Lung (tissue), 12 donors: ENCODE data around the gene ARHGAP8. TPM values are rescaled to one million over a fixed set of nuclear protein-coding genes. Genes with fewer than 3 reads are reported as not detected.
A peak's percentile ranks its signal among the peaks of the same experiment; 100 is the strongest.

Experiments
- ATAC-seq: fragments of 200-7000 bp; cut with Tn5 transposase; one replicate; pipeline ENCODE4 v1.9.1; 2020; ENCODE audit warnings: moderate number of reproducible peaks; ENCODE audit not compliant: insufficient read depth, low FRiP score
- DNase-seq, 3 donors: peaks; one replicate each; pipeline ENCODE4 v3.0.0-alpha.2; 2013 to 2017
- H3K27ac ChIP-seq, 2 donors: one replicate each; pipeline ENCODE4 v1.5.1; 2013; ENCODE audit warnings: mild to moderate bottlenecking in 2 of 2, moderate library complexity in 2 of 2, control low read depth in 1 of 2, inconsistent platforms in 1 of 2, low read depth in 1 of 2, low read length in 1 of 2
- H3K27me3 ChIP-seq, 3 donors: one replicate each; pipeline ENCODE4 v1.5.1; 2013; ENCODE audit warnings: low read length in 2 of 3; ENCODE audit not compliant: control insufficient read depth in 3 of 3, insufficient read depth in 3 of 3
- H3K36me3 ChIP-seq, 4 donors: one replicate each; pipeline ENCODE4 v1.5.1; 2013; ENCODE audit warnings: low read length in 4 of 4, mild to moderate bottlenecking in 1 of 4, moderate library complexity in 1 of 4; ENCODE audit not compliant: control insufficient read depth in 4 of 4, insufficient read depth in 4 of 4
- H3K4me1 ChIP-seq, 5 donors: one replicate each; pipeline ENCODE4 v1.5.1; 2013; ENCODE audit warnings: low read length in 5 of 5, mild to moderate bottlenecking in 2 of 5, moderate library complexity in 1 of 5; ENCODE audit not compliant: control insufficient read depth in 5 of 5, insufficient read depth in 5 of 5
- H3K4me3 ChIP-seq: one replicate; pipeline ENCODE4 v1.5.1; 2013; ENCODE audit warnings: mild to moderate bottlenecking, control low read depth, moderate library complexity
- H3K9ac ChIP-seq, 2 donors: one replicate each; pipeline ENCODE4 v1.5.1; 2013; ENCODE audit warnings: low read length in 2 of 2, control low read depth in 1 of 2; ENCODE audit not compliant: insufficient read depth in 1 of 2
- H3K9me3 ChIP-seq, 4 donors: one replicate each; pipeline ENCODE4 v1.5.1; 2013; ENCODE audit warnings: low read length in 3 of 4, mild to moderate bottlenecking in 1 of 4, moderate library complexity in 1 of 4; ENCODE audit not compliant: control insufficient read depth in 4 of 4, insufficient read depth in 3 of 4
- CTCF ChIP-seq: IDR thresholded peaks from 2 replicates; pipeline ENCODE4 v1.5.1; 2012; ENCODE audit warnings: mild to moderate bottlenecking; ENCODE audit errors: control extremely low read depth, extremely low read depth
- WGBS, 2 donors: extraction: QIAGEN DNeasy Blood & Tissue Kit; methylation state at CpG; one replicate each; pipeline ENCODE4 v1.1.7; 2013; 5-methylcytosine and 5-hydroxymethylcytosine counted together
- polyA plus RNA-seq, 2 donors: library from polyadenylated mRNA; stranded (reverse); fragments of 200-250 nt; gene quantifications; one replicate each; pipeline ENCODE4 v1.2.1, GENCODE V29; 2013
- total RNA-seq, 2 donors: library from RNA; depleted of rRNA in 1 of 2; stranded (reverse); fragments of >200 nt in 1 of 2; gene quantifications; one replicate each; pipeline ENCODE4 v1.2.1, GENCODE V29; 2014 to 2021
- donor health status: control.
- donor health status: control.
- donor health status: Bipolar disorder and iron deficiency.
- donor health status: healthy.
- donor health status: DM: yes; HTN: yes; CAD: no.

Gene ARHGAP8
- total and polyA plus RNA-seq, 4 donors: 6.8 to 21.6 (median 16.5) TPM

GRCh38 chr22:44728761-44729324, 23.5 kb upstream of the ARHGAP8 start:
- peak in 2 of 3 donors; percentile 59 to 62 for DNase-seq
- H3K9ac ChIP-seq: no peak overlapping the region
- 62 to 71% methylated on average over 21 of the region's 21 CpGs for WGBS, 2 donors
- no peak overlapping the region for H3K4me3 ChIP-seq
- peaks cover 0 to 2% (median 0%) of the 10 kb centered on the region in 4 donors for H3K9me3 ChIP-seq
- peaks cover 0 to 27% (median 11%) of the 10 kb centered on the region in 5 donors for H3K4me1 ChIP-seq
- no peak for ATAC-seq
- H3K27me3 ChIP-seq: no peaks in the 10 kb centered on the region
- H3K36me3 ChIP-seq: peaks cover 0 to 10% (median 6%) of the 10 kb centered on the region in 4 donors
- H3K27ac ChIP-seq: peak overlapping the region in 1 of 2 donors; percentile 37
- no peak for TF ChIP-seq CTCF

DNA sequence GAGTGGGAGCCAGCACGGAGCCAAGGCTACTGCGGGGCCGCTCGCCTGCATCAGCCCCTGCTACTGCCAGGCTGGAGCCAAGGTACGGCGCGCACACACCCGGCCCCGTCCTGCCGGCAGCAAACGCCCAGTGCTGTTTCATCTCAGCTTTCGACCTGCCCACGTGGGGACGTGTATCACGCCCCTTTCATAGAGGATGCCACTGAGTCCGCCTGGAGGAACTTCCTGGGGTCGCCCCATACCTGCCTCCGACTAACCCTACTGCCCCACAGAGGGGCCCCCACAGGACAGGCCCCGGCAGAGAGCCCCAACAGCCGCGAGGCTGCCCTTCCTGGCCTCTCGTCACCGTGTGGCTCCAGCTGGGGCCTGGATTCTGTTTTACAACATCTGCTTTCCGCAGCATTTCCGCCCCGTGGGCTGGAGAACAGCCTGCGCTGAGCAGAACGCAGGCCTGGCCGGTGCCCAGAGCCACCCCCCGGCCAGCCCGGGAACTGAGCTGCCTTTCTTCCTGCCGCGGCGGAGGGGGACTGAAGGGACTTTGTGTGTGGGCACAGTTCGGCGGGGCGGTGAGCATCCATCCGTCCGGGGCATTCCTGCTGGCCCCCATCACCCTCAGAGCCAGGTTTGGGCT, 22.9 kb upstream of the ARHGAP8 start:
- Histone ChIP-seq H3K27ac (peak overlapping the region in 1 of 2 donors; percentile 37), H3K27me3 (no peaks in the 10 kb centered on the region), H3K4me1 (peaks cover 0 to 27% (median 11%) of the 10 kb centered on the region in 5 donors), H3K36me3 (peaks cover 0 to 10% (median 6%) of the 10 kb centered on the region in 4 donors), H3K9ac (no peak overlapping the region), H3K9me3 (peaks cover 0 to 2% (median 0%) of the 10 kb centered on the region in 4 donors), H3K4me3 (no peak overlapping the region)
- TF ChIP-seq CTCF: no peak
- DNase-seq: peak; percentile 91 to 96 (median 93)
- peak; percentile 23 for ATAC-seq
- 40 to 45% methylated on average over 39 of the region's 39 CpGs for WGBS, 2 donors

GRCh38 chr22:44730022-44730393, 22.4 kb upstream of the ARHGAP8 start:
- Histone ChIP-seq H3K27ac (no peak overlapping the region), H3K9me3 (peaks cover 0 to 2% (median 0%) of the 10 kb centered on the region in 4 donors), H3K4me1 (peaks cover 0 to 27% (median 9%) of the 10 kb centered on the region in 5 donors), H3K9ac (no peak overlapping the region), H3K36me3 (peaks cover 0 to 10% (median 6%) of the 10 kb centered on the region in 4 donors), H3K4me3 (no peak overlapping the region), H3K27me3 (no peaks in the 10 kb centered on the region)
- 49 to 54% methylated on average over 14 of the region's 14 CpGs for WGBS, 2 donors
- DNase-seq (peak; percentile 76 to 83 (median 79)), ATAC-seq (no peak)
- TF ChIP-seq CTCF: no peak
